Gastrocnemius medialis (tissue), 4 donors: ENCODE results near the gene ATP6AP2.

Source experiments
- POLR2A ChIP-seq, 2 donors: fragments of 450-650 bp; IDR thresholded peaks; one replicate each; pipeline ENCODE4 v1.6.1; 2017; ENCODE audit warnings: antibody characterized with exemption in 2 of 2, mild to moderate bottlenecking in 2 of 2, moderate library complexity in 2 of 2
- TF ChIP-seq, protein P1 (sequence below), 5 experiments: fragments of 450-650 bp in 3 of 5; fragments of 200-600 bp in 2 of 5; sonication (generic) in 2 of 5; IDR thresholded peaks in 4 of 5; conservative IDR thresholded peaks in 1 of 5; 1 replicate in 4 of 5; 2 replicates in 1 of 5; pipeline ENCODE4 v1.5.1; 2016 to 2019; ENCODE audit warnings: antibody characterized with exemption in 5 of 5, mild to moderate bottlenecking in 3 of 5, moderate library complexity in 3 of 5

GRCh38 chrX:40644176-40644575, 63.4 kb downstream of the ATP6AP2 start:
- TF ChIP-seq, protein P1, sequence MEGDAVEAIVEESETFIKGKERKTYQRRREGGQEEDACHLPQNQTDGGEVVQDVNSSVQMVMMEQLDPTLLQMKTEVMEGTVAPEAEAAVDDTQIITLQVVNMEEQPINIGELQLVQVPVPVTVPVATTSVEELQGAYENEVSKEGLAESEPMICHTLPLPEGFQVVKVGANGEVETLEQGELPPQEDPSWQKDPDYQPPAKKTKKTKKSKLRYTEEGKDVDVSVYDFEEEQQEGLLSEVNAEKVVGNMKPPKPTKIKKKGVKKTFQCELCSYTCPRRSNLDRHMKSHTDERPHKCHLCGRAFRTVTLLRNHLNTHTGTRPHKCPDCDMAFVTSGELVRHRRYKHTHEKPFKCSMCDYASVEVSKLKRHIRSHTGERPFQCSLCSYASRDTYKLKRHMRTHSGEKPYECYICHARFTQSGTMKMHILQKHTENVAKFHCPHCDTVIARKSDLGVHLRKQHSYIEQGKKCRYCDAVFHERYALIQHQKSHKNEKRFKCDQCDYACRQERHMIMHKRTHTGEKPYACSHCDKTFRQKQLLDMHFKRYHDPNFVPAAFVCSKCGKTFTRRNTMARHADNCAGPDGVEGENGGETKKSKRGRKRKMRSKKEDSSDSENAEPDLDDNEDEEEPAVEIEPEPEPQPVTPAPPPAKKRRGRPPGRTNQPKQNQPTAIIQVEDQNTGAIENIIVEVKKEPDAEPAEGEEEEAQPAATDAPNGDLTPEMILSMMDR (IDR thresholded peaks at IDR 0.05 in 4 of 5, conservative IDR thresholded peaks at IDR 0.05 in 1 of 5) = no peak
- no peak for TF ChIP-seq POLR2A (IDR thresholded peaks at IDR 0.05)
